Measurements from ENCODE around the gene MROH8.
"Not testable (repeated sequence)": the region's sequence is repeated elsewhere in the genome, so short reads cannot be mapped to it uniquely, and the experiment has no call there.

GRCh38 chr20:37069563-37069962 lies 109.8 kb downstream of the MROH8 start:
- TF ChIP-seq TCF4 (CRISPR knock-in tag; IDR thresholded peaks at IDR 0.05; ENCODE audit: borderline replicate concordance); ZC3H10 (CRISPR knock-in tag; IDR thresholded peaks at IDR 0.05); PATZ1 (CRISPR knock-in tag; IDR thresholded peaks at IDR 0.05; ENCODE audit: borderline replicate concordance): not testable (repeated sequence)

Measured in SK-N-SH treated with all-trans-retinoic acid at 6 μM for 48 hours (cell line).